Measurements from ENCODE around the gene BOD1L2. TPM values are rescaled to one million over a fixed set of nuclear protein-coding genes. Genes with fewer than 3 reads are reported as not detected.

The BOD1L2 gene
- total and polyA plus RNA-seq, 2 of the 13 experiments (the other 11 are each of a cell fraction or from before 2014, with no cell fraction given) = not detected

DNA sequence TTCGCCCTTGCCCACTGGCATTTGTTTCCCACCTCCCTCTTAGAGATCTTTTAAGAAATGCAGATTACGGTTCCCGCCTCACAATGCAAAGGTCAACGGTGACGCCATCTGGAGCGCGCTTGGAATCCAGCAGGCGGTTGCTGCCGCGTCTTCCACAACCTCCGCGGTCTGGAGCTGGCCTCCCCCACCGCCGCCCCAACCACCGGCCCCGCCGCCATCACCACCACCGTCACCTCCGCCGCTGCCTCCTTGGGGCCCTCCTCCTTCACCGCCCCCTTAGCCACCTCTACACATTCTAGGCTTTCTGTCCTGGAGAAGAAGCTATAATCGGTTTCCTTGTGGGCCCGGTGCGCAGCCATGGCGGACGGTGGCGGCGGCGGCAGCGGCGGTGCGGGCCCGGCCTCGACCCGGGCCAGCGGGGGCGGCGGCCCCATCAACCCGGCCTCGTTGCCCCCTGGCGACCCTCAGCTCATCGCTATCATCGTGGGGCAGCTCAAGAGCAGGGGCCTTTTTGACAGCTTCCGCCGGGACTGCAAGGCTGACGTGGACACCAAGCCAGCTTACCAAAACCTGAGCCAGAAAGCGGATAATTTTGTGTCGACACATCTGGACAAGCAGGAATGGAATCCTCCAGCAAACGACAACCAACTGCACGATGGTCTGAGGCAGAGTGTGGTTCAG lies at the start of gene BOD1L2 (continued):
- TF ChIP-seq ZBTB46 (CRISPR knock-in tag; IDR thresholded peaks at IDR 0.05; ENCODE audit: borderline replicate concordance) = no peak
- TF ChIP-seq DR1 (CRISPR knock-in tag; IDR thresholded peaks at IDR 0.05) = no peak
- TF ChIP-seq, protein P1, sequence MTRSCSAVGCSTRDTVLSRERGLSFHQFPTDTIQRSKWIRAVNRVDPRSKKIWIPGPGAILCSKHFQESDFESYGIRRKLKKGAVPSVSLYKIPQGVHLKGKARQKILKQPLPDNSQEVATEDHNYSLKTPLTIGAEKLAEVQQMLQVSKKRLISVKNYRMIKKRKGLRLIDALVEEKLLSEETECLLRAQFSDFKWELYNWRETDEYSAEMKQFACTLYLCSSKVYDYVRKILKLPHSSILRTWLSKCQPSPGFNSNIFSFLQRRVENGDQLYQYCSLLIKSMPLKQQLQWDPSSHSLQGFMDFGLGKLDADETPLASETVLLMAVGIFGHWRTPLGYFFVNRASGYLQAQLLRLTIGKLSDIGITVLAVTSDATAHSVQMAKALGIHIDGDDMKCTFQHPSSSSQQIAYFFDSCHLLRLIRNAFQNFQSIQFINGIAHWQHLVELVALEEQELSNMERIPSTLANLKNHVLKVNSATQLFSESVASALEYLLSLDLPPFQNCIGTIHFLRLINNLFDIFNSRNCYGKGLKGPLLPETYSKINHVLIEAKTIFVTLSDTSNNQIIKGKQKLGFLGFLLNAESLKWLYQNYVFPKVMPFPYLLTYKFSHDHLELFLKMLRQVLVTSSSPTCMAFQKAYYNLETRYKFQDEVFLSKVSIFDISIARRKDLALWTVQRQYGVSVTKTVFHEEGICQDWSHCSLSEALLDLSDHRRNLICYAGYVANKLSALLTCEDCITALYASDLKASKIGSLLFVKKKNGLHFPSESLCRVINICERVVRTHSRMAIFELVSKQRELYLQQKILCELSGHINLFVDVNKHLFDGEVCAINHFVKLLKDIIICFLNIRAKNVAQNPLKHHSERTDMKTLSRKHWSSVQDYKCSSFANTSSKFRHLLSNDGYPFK (CRISPR knock-in tag; IDR thresholded peaks at IDR 0.05; ENCODE audit: borderline replicate concordance) = no peak
- TF ChIP-seq, protein P2, sequence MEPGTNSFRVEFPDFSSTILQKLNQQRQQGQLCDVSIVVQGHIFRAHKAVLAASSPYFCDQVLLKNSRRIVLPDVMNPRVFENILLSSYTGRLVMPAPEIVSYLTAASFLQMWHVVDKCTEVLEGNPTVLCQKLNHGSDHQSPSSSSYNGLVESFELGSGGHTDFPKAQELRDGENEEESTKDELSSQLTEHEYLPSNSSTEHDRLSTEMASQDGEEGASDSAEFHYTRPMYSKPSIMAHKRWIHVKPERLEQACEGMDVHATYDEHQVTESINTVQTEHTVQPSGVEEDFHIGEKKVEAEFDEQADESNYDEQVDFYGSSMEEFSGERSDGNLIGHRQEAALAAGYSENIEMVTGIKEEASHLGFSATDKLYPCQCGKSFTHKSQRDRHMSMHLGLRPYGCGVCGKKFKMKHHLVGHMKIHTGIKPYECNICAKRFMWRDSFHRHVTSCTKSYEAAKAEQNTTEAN (CRISPR knock-in tag; conservative IDR thresholded peaks at IDR 0.05) = no peak
